GM18505 (cell line): ENCODE results near the gene APIP.
A peak's percentile ranks its signal among the peaks of the same experiment; 100 is the strongest.

Source experiments
- ATAC-seq: cut with Tn5 transposase; IDR thresholded peaks from one replicate; pipeline ENCODE4 v1.9.1; 2021; ENCODE audit not compliant: unreplicated experiment
- POLR2A ChIP-seq: IDR thresholded peaks from 4 replicates; pipeline ENCODE4 v1.6.1; 2011; ENCODE audit warnings: borderline replicate concordance; ENCODE audit not compliant: insufficient read depth, insufficient read length; ENCODE audit errors: extremely low read depth

The APIP gene

GRCh38 chr11:34916015-34916842 is at the start of gene APIP, which contains the start of gene PDHX:
TSS of gene APIP (minus strand) at chr11:34916379. CDS start at chr11:34916284, 95 bp downstream.
TSS of gene PDHX (plus strand) at chr11:34916618. CDS start at chr11:34916656, 38 bp downstream.
- peak; percentile 90 for ATAC-seq
- TF ChIP-seq POLR2A = peak; percentile 95

GRCh38 chr11:34964610-34965331 is 48.6 kb upstream of the APIP start:
- TF ChIP-seq POLR2A = no peak
- no peak for ATAC-seq

GRCh38 chr11:34963351-34963750 is 47.2 kb upstream of the APIP start:
- TF ChIP-seq POLR2A = no peak
- no peak for ATAC-seq

- ATAC-seq = no peak
- TF ChIP-seq POLR2A = no peak
Observed at GRCh38 chr11:34962034-34962433, 45.9 kb upstream of the APIP start.

GRCh38 chr11:34960277-34960676 is 44.1 kb upstream of the APIP start:
- no peak for ATAC-seq
- no peak for TF ChIP-seq POLR2A

- ATAC-seq = no peak
- TF ChIP-seq POLR2A = no peak
Observed at GRCh38 chr11:34959770-34960169, 43.6 kb upstream of the APIP start.

- no peak for ATAC-seq
- no peak for TF ChIP-seq POLR2A
Observed at GRCh38 chr11:34957606-34958005, 41.4 kb upstream of the APIP start.

- no peak for ATAC-seq
- TF ChIP-seq POLR2A = no peak
Observed at GRCh38 chr11:34957206-34957605, 41.0 kb upstream of the APIP start.

GRCh38 chr11:34953955-34954354 is 37.8 kb upstream of the APIP start:
- no peak for ATAC-seq
- no peak for TF ChIP-seq POLR2A

- TF ChIP-seq POLR2A = no peak
- ATAC-seq = no peak
Observed at GRCh38 chr11:34948696-34949095, 32.5 kb upstream of the APIP start.

- no peak for ATAC-seq
- no peak for TF ChIP-seq POLR2A
Observed at GRCh38 chr11:34944692-34945091, 28.5 kb upstream of the APIP start.

- no peak for ATAC-seq
- TF ChIP-seq POLR2A = no peak
Observed at GRCh38 chr11:34941688-34942087, 25.5 kb upstream of the APIP start.

- no peak for ATAC-seq
- TF ChIP-seq POLR2A = no peak
Observed at GRCh38 chr11:34940026-34940677, 24.0 kb upstream of the APIP start.
